K562 (cell line): Measurements from ENCODE around the gene CAPN2. TPM values are rescaled to one million over a fixed set of nuclear protein-coding genes. Genes with fewer than 3 reads are reported as not detected.

ENCODE experiments used
- BCLAF1 ChIP-seq, 2 experiments: fragments of 450-650 bp in 1 of 2; IDR thresholded peaks; 2 replicates each; pipeline ENCODE4 v1.6.1; 2011 to 2017; ENCODE audit warnings: low read depth in 2 of 2, antibody characterized with exemption in 1 of 2, borderline replicate concordance in 1 of 2, low read length in 1 of 2, mild to moderate bottlenecking in 1 of 2, mixed read lengths in 1 of 2; ENCODE audit not compliant: control insufficient read depth in 1 of 2
- CC2D1A ChIP-seq: fragments of 450-650 bp; IDR thresholded peaks from 2 replicates; pipeline ENCODE4 v1.6.1; 2017; ENCODE audit warnings: mild to moderate bottlenecking
- CCAR2 ChIP-seq: fragments of 200-400 bp; formaldehyde crosslinking; IDR thresholded peaks from 2 replicates; pipeline ENCODE4 v1.6.1; 2017; ENCODE audit warnings: mild to moderate bottlenecking, low read depth, low read length
- HDAC3 ChIP-seq: fragments of 450-650 bp; IDR thresholded peaks from 2 replicates; pipeline ENCODE4 v1.6.1; 2018; ENCODE audit warnings: borderline replicate concordance, mild to moderate bottlenecking, moderate library complexity; ENCODE audit not compliant: partially characterized antibody
- HMG20A ChIP-seq: fragments of 450-650 bp; formaldehyde crosslinking; conservative IDR thresholded peaks from 2 replicates; pipeline ENCODE4 v1.4.0; 2020; ENCODE audit warnings: mild to moderate bottlenecking, mixed read lengths
- JUN ChIP-seq, 2 experiments: sonication (generic) in 1 of 2; formaldehyde crosslinking in 1 of 2; IDR thresholded peaks; 2 replicates each; pipeline versions ENCODE4 v1.6.1 to v1.8.0; 2012 to 2022; ENCODE audit warnings: borderline replicate concordance in 2 of 2, mild to moderate bottlenecking in 2 of 2, improper control_type of control experiment in 1 of 2, low read depth in 1 of 2, low read length in 1 of 2, missing genetic modification reagents in 1 of 2
- MEF2D ChIP-seq: conservative IDR thresholded peaks from 2 replicates; pipeline ENCODE4 v1.6.1; 2016; ENCODE audit warnings: low read depth, missing genetic modification characterization, missing compliant biosample characterization
- MNT ChIP-seq, 2 experiments: fragments of 450-650 bp; conservative IDR thresholded peaks; 2 replicates each; pipeline ENCODE4 v1.6.1; 2017; ENCODE audit warnings: mild to moderate bottlenecking in 2 of 2, moderate library complexity in 2 of 2
- NFIC ChIP-seq: fragments of 450-650 bp; IDR thresholded peaks from 2 replicates; pipeline ENCODE4 v1.6.1; 2017; ENCODE audit warnings: mild to moderate bottlenecking, inconsistent platforms
- NFRKB ChIP-seq: fragments of 450-650 bp; IDR thresholded peaks from 2 replicates; pipeline ENCODE4 v1.6.1; 2016; ENCODE audit warnings: low read depth
- PHB2 ChIP-seq: fragments of 450-650 bp; IDR thresholded peaks from 2 replicates; pipeline ENCODE4 v1.6.1; 2017; ENCODE audit warnings: low read depth
- POLR2AphosphoS2 ChIP-seq: IDR thresholded peaks from 2 replicates; pipeline ENCODE4 v1.6.1; 2012; ENCODE audit warnings: low read length, improper control_type of control experiment
- RCOR1 ChIP-seq, 2 experiments: IDR thresholded peaks; 2 replicates each; pipeline ENCODE4 v1.6.1; 2012; ENCODE audit warnings: low read depth in 2 of 2, low read length in 2 of 2, borderline replicate concordance in 1 of 2, improper control_type of control experiment in 1 of 2
- SMC3 ChIP-seq: conservative IDR thresholded peaks from 2 replicates; pipeline ENCODE4 v1.6.1; 2011; ENCODE audit warnings: low read depth, low read length, improper control_type of control experiment; ENCODE audit not compliant: insufficient read depth
- THAP12 ChIP-seq: fragments of 250-450 bp; sonication (Bioruptor Pico); IDR thresholded peaks from 2 replicates; pipeline ENCODE4 v1.9.0; 2021; ENCODE audit warnings: mild to moderate bottlenecking, inconsistent platforms
- ZNF174 ChIP-seq: fragments of 250-450 bp; sonication (Bioruptor Pico); IDR thresholded peaks from 2 replicates; pipeline ENCODE4 v1.4.0; 2020; ENCODE audit warnings: mild to moderate bottlenecking
- ZNF316 ChIP-seq: fragments of 450-650 bp; IDR thresholded peaks from 2 replicates; pipeline ENCODE4 v1.6.1; 2016
- ZNF354B ChIP-seq: fragments of 250-450 bp; sonication (Bioruptor Pico); IDR thresholded peaks from 2 replicates; pipeline ENCODE4 v1.4.0; 2020
- ZNF449 ChIP-seq: fragments of 250-450 bp; sonication (Bioruptor Pico); IDR thresholded peaks from 2 replicates; pipeline ENCODE4 v1.8.0; 2022; ENCODE audit warnings: moderate library complexity, mild to moderate bottlenecking, inconsistent platforms
- polyA plus RNA-seq, 8 experiments: library from polyadenylated mRNA; depleted of rRNA in 4 of 8; stranded (reverse) in 5 of 8; unstranded in 3 of 8; fragments of >200 nt; fragmentation: Nextera tagmentation in 2 of 8; fragmentation: Illumina TruSeq in 1 of 8; extraction: Ambion mirVana in 2 of 8; extraction: Trizol in 1 of 8; gene quantifications; 2 replicates each; pipeline versions ENCODE4 v1.2.1 to v1.2.3, GENCODE V29; 2011 to 2014; ENCODE audit warnings: inconsistent platforms in 1 of 8, missing spikeins in 1 of 8
- total RNA-seq, 7 experiments: library from RNA; depleted of rRNA in 6 of 7; stranded (reverse); fragments of >200 nt in 6 of 7; fragmentation: Illumina TruSeq in 2 of 7; extraction: Trizol in 2 of 7; gene quantifications; 2 replicates each; pipeline versions ENCODE4 v1.2.1 to v1.2.3, GENCODE V29; 2011 to 2021; ENCODE audit warnings: low replicate concordance in 1 of 7

The CAPN2 gene
- total and polyA plus RNA-seq, 9 of the 15 experiments (the other 6 are each of a cell fraction or from before 2014, with no cell fraction given), result 24.6 to 157 (median 101) TPM

GRCh38 chr1:223775711-223776074, 63.4 kb downstream of the CAPN2 start (continued):
- TF ChIP-seq BCLAF1 (IDR thresholded peaks at IDR 0.05; ENCODE audit: borderline replicate concordance in 1 of 2, control insufficient read depth in 1 of 2, low read depth in 2 of 2, low read length in 1 of 2), result no peak
- TF ChIP-seq CCAR2, result no peak
- no peak for TF ChIP-seq ZNF316
- peak in 1 of 2 experiments; percentile 3; a peak in 1 of 4 replicates for TF ChIP-seq MNT (conservative IDR thresholded peaks at IDR 0.05)
- TF ChIP-seq JUN (IDR thresholded peaks at IDR 0.05; ENCODE audit: borderline replicate concordance, low read depth, low read length), result no peak
- TF ChIP-seq JUN (CRISPR knock-in tag; IDR thresholded peaks at IDR 0.05; ENCODE audit: borderline replicate concordance), result 0 out of 2 replicates have a peak, but pooled peaks have one; percentile 3
- TF ChIP-seq THAP12 (CRISPR knock-in tag), result no peak
- TF ChIP-seq HMG20A (CRISPR knock-in tag), result no peak
- TF ChIP-seq NFIC, result no peak
- 0 out of 2 replicates have a peak, but pooled peaks have one; percentile 8 for TF ChIP-seq MEF2D (tag)
- no peak for TF ChIP-seq POLR2AphosphoS2
- TF ChIP-seq HDAC3, result peak; percentile 21
- no peak for TF ChIP-seq ZNF449 (CRISPR knock-in tag)
- no peak for TF ChIP-seq ZNF354B (CRISPR knock-in tag)
- TF ChIP-seq CC2D1A, result no peak
- peak; percentile 14; the same call in 1 of the 2 replicates for TF ChIP-seq NFRKB
- no peak for TF ChIP-seq ZNF174 (CRISPR knock-in tag)
- TF ChIP-seq SMC3, result no peak
- TF ChIP-seq RCOR1 (IDR thresholded peaks at IDR 0.05; ENCODE audit: borderline replicate concordance in 1 of 2, low read depth in 2 of 2, low read length in 2 of 2), result no peak
- TF ChIP-seq PHB2, result no peak
